Left ventricle myocardium superior (tissue), 1 donor: Measurements from ENCODE around the gene RBM10. TPM values are rescaled to one million over a fixed set of nuclear protein-coding genes. Genes with fewer than 3 reads are reported as not detected.

Experiments used
- ATAC-seq: fragments of 200-7000 bp; cut with Tn5 transposase; one replicate; pipeline ENCODE4 v1.9.1; 2020; ENCODE audit warnings: mild to moderate bottlenecking, moderate library complexity
- DNase-seq: peaks from one replicate; pipeline ENCODE4 v3.0.0-alpha.2; 2020
- intact Hi-C: fragments of 100-400 bp; cut with micrococcal nuclease; formaldehyde crosslinking; loops from one replicate; pipeline ENCODE4 v1.11.0; 2022
- total RNA-seq: library from RNA; stranded (reverse); fragmentation: NEBNext Ultra II Directional; extraction: Animal tissue kit (Norgen Biotek cat#: 25700); gene quantifications from one replicate; pipeline ENCODE4 v1.2.1, GENCODE V29; 2021
- donor health status: DM: no; HTN: yes; CAD: no; lungs with severe emphysema.

The RBM10 gene
- total RNA-seq, 1 donor from 2014 or later = 32.9 TPM

DNA sequence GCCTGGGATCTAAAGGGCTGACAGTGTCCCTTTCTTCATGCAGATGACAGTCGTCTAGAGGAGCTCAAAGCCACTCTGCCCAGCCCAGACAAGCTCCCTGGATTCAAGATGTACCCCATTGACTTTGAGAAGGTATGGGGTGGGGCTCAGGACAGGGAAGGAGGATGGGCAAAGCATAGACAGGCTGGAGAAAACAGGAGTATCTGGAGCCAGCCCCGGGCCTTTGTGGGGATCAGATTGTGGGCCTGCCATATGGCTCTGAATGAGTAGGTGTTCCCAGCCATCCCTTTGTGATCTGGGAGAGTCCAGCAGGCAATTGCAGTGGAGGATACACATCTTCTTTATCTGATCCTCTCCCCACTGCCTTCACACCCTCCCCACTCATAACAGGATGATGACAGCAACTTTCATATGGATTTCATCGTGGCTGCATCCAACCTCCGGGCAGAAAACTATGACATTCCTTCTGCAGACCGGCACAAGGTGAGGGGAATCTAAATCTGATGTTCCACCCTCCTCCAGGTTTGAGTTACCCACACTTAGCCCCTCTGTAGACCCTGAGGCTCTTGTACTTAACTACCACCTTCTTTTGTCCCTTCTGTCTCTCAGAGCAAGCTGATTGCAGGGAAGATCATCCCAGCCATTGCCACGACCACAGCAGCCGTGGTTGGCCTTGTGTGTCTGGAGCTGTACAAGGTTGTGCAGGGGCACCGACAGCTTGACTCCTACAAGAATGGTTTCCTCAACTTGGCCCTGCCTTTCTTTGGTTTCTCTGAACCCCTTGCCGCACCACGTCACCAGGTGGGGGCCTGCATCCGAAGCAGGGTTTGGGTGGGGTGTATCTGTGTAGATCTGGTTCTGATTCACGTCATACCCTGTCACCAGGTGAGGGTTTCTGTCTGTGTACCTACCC, 67.6 kb downstream of the RBM10 start:
- ATAC-seq = no peak

DNA sequence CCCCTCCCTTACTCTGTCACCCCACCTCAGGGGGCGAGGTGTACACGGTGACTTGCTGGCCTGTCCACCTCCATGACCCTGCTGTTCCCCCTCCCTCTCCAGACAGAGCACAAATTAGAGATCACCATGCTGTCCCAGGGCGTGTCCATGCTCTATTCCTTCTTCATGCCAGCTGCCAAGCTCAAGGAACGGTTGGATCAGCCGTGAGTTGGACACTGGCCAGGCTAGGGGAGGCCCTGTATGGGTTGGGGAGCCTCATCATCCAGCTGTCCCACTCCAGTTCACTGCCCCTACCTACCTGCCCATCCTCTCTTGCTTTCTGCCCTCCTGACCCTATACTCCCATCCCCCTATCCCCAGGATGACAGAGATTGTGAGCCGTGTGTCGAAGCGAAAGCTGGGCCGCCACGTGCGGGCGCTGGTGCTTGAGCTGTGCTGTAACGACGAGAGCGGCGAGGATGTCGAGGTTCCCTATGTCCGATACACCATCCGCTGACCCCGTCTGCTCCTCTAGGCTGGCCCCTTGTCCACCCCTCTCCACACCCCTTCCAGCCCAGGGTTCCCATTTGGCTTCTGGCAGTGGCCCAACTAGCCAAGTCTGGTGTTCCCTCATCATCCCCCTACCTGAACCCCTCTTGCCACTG, 69.5 kb downstream of the RBM10 start:
- intact Hi-C loops = no loop called here
- no peak for DNase-seq
- no peak for ATAC-seq

More for the DNA sequence above, 67.6 kb downstream of the RBM10 start:
- no peak for DNase-seq
- intact Hi-C loops = no loop called here

- ATAC-seq (no peak), DNase-seq (no peak)
- intact Hi-C loops = no loop called here
Observed at GRCh38 chrX:47215291-47215900, 70.4 kb downstream of the RBM10 start.

GRCh38 chrX:47216393-47216925, 71.4 kb downstream of the RBM10 start:
- DNase-seq (no peak), ATAC-seq (no peak)
- intact Hi-C loops = no loop called here

DNA sequence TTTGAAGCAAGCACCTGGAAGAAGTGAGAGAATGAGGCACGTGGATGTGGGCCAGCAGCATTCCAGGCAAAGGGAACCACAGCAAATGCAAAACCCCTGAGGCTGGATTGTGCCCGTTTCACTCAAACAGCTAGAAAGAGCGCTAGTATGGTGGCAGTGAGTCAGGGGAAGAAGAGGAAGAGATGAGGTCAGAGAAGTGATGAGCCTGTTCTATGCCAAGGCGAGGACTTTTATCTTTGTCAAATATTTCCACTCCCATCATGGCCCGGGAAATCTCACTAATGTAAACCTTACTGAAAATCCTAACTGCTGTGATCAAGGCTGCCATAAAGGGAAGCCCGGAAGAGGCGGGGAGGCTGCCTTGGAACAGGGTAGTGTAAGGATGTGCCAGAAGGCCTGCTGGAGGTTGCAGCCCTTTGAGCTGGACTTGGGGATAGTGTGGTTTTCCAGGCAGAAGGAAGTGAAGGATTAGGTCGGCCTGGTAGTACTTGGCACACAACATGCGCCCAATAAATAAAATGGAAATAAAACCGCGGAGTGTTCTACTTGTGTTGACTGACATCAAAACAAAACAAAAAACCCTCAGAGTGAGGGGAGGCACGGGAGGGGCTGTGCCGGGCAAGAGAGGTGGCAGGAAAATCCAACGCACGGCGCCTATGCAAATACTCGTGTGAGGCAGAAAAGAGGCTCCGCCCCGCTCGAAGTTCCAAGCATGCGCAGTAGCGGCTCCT, 72.3 kb downstream of the RBM10 start:
- DNase-seq (peak; percentile 40), ATAC-seq (peak; percentile 4)
- intact Hi-C loops = no loop called here

GRCh38 chrX:47217852-47218279, 72.8 kb downstream of the RBM10 start:
- DNase-seq = peak; percentile 95
- ATAC-seq = peak; percentile 89
- intact Hi-C loops = no loop called here

DNA sequence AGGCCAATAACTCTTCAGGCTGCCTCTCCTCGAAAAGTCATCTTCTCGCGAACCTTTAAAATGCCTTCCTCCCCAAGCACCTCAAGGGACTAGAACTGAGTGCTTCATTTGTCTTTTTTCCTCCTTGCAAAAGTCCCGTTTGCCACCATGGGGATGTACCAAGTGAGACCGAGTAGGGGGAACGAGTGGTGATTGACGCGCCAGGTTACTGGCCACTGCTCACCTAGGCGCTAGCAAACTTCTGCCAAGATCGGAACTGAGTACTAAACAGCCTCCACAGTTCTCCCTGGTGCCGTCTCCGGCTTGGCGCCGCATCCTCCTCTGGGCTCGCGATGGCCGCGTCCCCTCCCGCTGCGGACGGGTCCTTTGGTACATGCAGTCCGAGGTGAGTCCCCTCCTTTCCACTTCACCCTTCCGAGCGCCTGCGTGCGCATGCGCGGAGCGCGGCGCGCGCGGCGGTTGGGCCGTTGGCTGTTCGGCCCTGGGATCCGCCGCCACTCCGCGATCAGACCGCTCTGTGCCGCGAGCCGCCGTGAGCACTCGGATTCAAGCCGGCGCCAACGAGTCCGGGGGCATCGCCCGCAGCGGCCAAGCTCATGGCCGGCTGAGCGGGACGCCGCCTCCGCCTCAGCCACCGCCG, 73.4 kb downstream of the RBM10 start, which contains the start of gene CDK16:
Gene CDK16 (plus strand): TSS at position 402 of the 640 bp plus-strand sequence. CDS start 4,877 bp downstream, outside the sequence.
- intact Hi-C loops = no loop called here
- peak; percentile 83 for DNase-seq
- peak; percentile 76 for ATAC-seq

- ATAC-seq (peak; percentile 14), DNase-seq (peak; percentile 66)
- intact Hi-C loops = no loop called here
Observed at GRCh38 chrX:47218920-47219815, 74.1 kb downstream of the RBM10 start.

- ATAC-seq (no peak), DNase-seq (no peak)
- intact Hi-C loops = no loop called here
Observed at GRCh38 chrX:47221756-47222155, 76.7 kb downstream of the RBM10 start.

DNA sequence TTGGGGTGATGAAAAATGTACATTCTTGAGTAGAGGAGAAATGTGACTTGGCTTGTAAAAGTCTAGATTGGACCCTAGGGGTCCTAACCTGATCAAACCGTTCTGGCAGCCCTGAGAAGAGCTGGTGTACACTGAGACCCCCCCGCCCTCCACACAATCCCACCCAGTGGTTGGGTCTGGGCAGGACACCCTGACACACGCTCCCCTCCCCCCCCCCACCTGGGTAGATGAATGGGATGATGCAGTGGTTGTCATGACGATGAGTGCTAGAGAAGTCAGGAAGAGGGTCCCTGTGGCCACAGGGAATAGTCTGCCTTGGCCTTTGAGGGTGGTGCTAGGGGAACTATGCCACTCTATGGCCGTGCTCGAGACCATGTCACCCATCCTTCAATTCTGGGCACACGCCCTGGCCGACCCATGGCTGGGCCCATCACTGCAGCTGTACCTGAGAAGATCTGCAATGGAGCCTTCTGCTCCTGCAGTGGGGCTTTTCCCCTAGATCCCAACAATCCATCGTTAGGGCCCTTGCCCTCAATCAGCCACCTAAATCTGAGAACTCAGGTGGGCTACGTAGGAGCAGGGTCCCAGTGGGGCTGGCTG, 77.8 kb downstream of the RBM10 start:
- DNase-seq (no peak), ATAC-seq (no peak)
- intact Hi-C loops = no loop called here

DNA sequence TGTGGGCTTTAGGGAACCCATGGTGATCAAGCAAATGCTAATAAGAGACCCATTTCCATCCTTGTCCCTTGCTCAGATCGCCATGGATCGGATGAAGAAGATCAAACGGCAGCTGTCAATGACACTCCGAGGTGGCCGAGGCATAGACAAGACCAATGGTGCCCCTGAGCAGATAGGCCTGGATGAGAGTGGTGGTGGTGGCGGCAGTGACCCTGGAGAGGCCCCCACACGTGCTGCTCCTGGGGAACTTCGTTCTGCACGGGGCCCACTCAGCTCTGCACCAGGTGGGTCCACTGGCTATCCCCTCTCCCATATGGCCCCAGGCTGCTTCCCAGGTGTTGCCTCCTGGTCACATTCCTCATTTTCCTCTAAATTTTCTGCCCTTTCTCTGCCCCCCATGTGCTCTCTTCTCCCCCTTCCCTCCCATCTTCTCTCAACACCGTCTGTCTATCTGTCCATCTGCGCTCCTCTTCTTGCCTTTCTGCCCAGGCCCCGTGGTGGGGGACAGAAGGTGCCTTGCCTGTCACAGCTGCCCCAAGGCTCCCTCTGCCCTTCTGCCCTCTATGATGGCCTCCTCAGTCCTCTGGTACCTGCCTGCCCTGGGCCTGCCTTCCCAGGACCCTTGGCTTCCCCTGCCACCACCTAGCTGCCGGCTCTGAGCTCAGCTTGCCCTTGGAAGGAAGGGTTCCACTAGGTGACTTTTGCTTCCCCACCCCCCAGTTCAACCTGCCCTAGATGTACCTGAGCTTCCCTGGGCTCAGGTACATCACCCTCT, 78.6 kb downstream of the RBM10 start:
- ATAC-seq (no peak), DNase-seq (no peak)
- intact Hi-C loops = no loop called here

- no peak for ATAC-seq
- intact Hi-C loops = no loop called here
- DNase-seq = no peak
Observed at GRCh38 chrX:47224266-47224895, 79.4 kb downstream of the RBM10 start.

DNA sequence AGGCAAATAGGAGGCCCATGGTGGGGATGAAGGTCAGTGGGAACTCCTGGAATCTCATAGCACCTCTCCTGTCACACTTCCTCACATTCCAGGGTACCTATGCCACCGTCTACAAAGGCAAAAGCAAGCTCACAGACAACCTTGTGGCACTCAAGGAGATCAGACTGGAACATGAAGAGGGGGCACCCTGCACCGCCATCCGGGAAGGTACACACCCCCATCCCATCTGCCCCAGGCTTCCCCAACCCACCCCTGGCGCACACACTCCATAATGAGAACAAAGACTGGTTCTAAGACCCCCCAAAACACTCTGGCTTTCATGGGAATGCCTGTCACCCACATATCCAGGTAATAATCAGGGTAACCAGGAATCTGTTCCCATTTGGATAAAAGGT, 79.9 kb downstream of the RBM10 start:
- intact Hi-C loops = no loop called here
- ATAC-seq (no peak), DNase-seq (no peak)

GRCh38 chrX:47226071-47226470, 81.0 kb downstream of the RBM10 start:
- ATAC-seq (no peak), DNase-seq (no peak)
- intact Hi-C loops = no loop called here

DNA sequence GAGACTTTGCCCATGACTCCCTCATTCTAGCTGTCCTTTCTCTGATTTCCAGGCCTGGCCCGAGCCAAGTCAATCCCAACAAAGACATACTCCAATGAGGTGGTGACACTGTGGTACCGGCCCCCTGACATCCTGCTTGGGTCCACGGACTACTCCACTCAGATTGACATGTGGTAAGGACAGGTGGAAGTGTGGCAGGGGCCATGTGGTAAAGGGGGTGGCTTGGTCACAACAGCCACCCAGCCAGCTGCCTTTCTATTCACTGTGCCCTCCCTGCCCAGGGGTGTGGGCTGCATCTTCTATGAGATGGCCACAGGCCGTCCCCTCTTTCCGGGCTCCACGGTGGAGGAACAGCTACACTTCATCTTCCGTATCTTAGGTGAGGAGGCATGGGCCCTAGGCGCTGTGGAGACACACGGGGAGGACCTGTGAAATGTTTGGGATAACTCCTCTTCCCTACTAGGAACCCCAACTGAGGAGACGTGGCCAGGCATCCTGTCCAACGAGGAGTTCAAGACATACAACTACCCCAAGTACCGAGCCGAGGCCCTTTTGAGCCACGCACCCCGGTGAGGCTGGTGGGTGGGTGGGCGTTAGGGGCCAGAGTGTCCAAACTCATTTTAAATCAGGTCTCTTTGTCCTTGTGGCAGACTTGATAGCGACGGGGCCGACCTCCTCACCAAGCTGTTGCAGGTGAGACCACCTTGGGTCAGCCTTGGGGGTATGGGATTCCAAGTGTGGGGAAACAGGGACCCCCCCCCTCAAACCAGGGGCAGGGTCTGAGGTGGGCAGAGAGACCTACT, 81.7 kb downstream of the RBM10 start:
- intact Hi-C loops = no loop called here
- no peak for DNase-seq
- ATAC-seq = no peak

- intact Hi-C loops = no loop called here
- DNase-seq (no peak), ATAC-seq (no peak)
Observed at GRCh38 chrX:47227334-47227583, 82.2 kb downstream of the RBM10 start.
